Dendritic cell treated with granulocyte-macrophage colony-stimulating factor and Interleukin-4, amounts not matched to agents 40 ng/mL and 50 ng/mL, for 4 days (primary cell): ENCODE data around the gene ZMYND8.
A peak's percentile ranks its signal among the peaks of the same experiment; 100 is the strongest.
"Not testable (repeated sequence)": the region's sequence is repeated elsewhere in the genome, so short reads cannot be mapped to it uniquely, and the experiment has no call there.

Source experiments
- H3K27ac Mint-ChIP-seq: one replicate; pipeline ENCODE4 v1.8.0; 2022; ENCODE audit warnings: mild to moderate bottlenecking, mixed read lengths
- H3K27me3 Mint-ChIP-seq: one replicate; pipeline ENCODE4 v1.8.0; 2022; ENCODE audit warnings: mild to moderate bottlenecking, mixed read lengths
- H3K36me3 Mint-ChIP-seq: one replicate; pipeline ENCODE4 v1.8.0; 2022; ENCODE audit warnings: low read depth, mixed read lengths
- H3K4me1 Mint-ChIP-seq: one replicate; pipeline ENCODE4 v1.8.0; 2022; ENCODE audit warnings: low read depth, mixed read lengths
- H3K4me3 Mint-ChIP-seq: one replicate; pipeline ENCODE4 v1.8.0; 2022; ENCODE audit warnings: mild to moderate bottlenecking, moderate library complexity, mixed read lengths
- H3K9me3 Mint-ChIP-seq: one replicate; pipeline ENCODE4 v1.8.0; 2022; ENCODE audit warnings: mixed read lengths
- intact Hi-C: fragments of 100-400 bp; cut with micrococcal nuclease; formaldehyde crosslinking; loops from one replicate; pipeline ENCODE4 v1.15.0; 2022

Gene ZMYND8

DNA sequence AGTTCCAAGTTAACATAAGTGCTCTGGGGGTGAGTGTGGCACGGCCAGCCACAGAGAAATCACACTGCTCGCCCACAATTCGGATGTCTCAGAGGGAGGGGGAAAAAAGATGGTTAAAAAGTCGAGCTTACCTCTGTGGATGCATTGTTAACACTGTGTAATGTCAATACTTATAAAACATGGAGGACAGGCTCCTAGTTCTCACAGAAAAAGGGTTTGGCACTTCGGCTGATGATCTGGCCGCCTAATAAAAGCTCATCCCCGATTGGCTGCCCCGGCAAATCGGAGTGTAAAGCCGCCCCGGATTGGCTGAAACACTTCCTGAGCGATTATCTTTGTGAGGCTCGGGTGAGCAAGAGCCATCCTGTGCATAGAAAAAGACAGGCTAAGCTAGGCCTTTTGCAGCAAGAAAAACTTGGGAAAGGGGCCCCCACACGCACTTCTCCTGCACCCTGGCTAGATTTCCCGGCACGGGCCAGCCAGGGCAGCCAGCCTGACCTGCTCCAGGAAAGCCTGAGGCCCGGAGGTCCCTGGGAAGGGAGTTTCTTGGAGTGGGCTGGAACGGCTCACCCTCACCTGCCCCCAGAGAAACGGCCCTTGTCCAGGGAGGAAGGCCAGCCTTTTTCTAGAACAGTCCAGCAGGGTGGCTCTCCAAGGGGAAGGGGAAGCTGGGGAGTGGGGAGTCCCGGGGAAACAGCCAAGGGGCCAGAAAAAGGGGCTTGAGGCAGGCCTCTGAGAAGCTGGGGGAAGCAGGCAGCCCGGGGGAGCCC lies at the start of gene ZMYND8:
Gene ZMYND8 (minus strand): TSS at position 174 of the 770 bp plus-strand sequence. CDS start 29 bp downstream, at position 145.
- Mint-ChIP-seq H3K36me3 (peaks cover 24% of the 10 kb centered on the region), H3K27me3 (no peaks in the 10 kb centered on the region), H3K9me3 (no peaks in the 10 kb centered on the region), H3K27ac (no peak within 1 kb of the TSS), H3K4me3 (peak within 1 kb of the TSS; percentile 81), H3K4me1 (peaks cover 93% of the 10 kb centered on the region)
- intact Hi-C loops, result no loop called here

DNA sequence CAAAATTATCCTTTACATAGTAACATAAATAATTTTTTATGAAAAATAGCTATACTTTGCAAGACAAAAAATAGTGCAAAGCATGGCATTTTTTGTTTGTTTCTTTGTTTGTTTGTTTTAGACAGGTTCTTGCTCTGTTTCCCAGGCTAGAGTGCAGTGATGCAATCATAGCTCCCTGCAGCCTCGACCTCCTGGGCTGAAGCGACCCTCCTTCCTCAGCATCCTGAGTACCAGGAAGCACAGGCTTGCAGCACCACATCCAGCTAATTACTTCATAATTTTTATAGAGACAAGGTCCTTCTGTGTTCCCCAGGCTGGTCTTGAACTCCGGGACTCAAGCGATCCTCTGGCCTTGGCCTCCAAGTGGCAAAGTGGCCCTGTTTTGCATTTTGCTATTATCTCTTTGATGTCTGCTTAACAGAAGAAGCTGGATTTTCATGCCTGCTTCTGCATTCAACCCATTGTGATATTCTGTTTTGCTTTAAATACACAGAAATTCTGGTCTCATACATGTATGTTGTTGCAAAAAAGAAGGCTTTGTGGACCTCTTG lies 49.4 kb upstream of the ZMYND8 start:
- Mint-ChIP-seq H3K36me3 (no peaks in the 10 kb centered on the region), H3K4me1 (peaks cover 7% of the 10 kb centered on the region), H3K4me3 (no peak overlapping the region), H3K27ac (no peak overlapping the region), H3K9me3 (no peaks in the 10 kb centered on the region), H3K27me3 (no peaks in the 10 kb centered on the region)
- intact Hi-C loops, result no loop called here

DNA sequence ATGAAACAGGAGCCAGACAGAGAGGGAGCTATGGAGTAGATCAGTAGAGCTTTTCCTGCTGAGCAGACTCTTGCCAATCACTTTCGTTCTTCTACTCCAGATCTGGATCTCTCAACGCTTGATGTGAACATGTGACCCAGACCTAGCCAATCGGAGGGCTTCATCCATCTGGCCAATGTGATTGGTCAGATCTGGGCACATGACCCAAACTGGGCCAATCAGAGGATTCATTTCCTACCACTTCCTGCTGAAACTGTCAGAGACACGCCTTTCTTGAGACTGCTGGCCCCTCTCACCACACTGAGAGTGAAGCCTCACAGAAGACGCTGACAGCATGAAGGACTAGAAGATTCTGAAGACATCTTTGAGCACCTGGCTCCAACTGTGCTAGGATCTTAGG lies 44.2 kb upstream of the ZMYND8 start:
- Mint-ChIP-seq H3K9me3 (no peaks in the 10 kb centered on the region), H3K4me1 (peaks cover 6% of the 10 kb centered on the region), H3K27me3 (no peaks in the 10 kb centered on the region), H3K27ac (no peak overlapping the region), H3K36me3 (no peaks in the 10 kb centered on the region), H3K4me3 (no peak overlapping the region)
- intact Hi-C loops, result no loop called here

GRCh38 chr20:47397652-47398301 lies 41.3 kb upstream of the ZMYND8 start:
- Mint-ChIP-seq H3K4me1 (peaks cover 9% of the 10 kb centered on the region), H3K36me3 (no peaks in the 10 kb centered on the region), H3K4me3 (no peak overlapping the region), H3K9me3 (no peaks in the 10 kb centered on the region), H3K27ac (no peak overlapping the region), H3K27me3 (no peaks in the 10 kb centered on the region)
- intact Hi-C loops, result no loop called here

- H3K27ac Mint-ChIP-seq, result no peak overlapping the region
- peaks cover 17% of the 10 kb centered on the region for H3K4me1 Mint-ChIP-seq
Observed at GRCh38 chr20:47396762-47397476, 40.4 kb upstream of the ZMYND8 start.

DNA sequence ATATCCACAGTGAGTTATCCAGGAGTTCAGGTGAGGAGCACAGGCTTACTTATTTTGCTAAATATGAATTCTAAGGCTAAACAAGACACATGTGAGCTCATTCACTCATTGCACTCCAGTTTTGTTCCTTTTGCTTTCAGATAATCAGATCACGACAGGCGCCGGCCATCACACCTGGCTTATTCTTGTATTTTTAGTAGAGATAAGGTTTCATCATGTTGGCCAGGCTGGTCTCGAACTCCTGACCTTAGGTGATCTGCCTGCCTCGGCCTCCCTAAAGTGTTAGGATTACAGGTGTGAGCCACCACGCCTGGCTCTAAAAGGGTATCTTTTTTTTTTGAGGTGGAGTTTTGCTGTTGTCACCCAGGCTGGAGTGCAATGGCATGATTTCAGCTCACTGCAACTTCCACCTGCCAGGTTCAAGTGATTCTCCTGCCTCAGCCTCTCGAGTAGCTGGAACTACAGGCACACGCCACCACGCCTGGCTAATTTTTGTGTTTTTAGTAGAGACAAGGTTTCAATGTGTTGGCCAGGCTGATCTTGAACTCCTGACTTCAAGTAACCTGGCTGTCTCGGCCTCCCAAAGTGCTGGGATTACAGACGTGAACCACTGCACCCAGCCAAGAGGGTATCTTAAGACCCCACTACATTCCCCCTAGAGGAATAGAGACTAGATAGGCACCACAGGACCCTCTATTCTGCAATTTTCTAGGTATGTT lies 37.5 kb upstream of the ZMYND8 start:
- peaks cover 31% of the 10 kb centered on the region for H3K4me1 Mint-ChIP-seq
- H3K4me3 Mint-ChIP-seq, H3K36me3 Mint-ChIP-seq, intact Hi-C loops, H3K27me3 Mint-ChIP-seq, H3K27ac Mint-ChIP-seq: not testable (repeated sequence)
- peaks cover 18% of the 10 kb centered on the region for H3K9me3 Mint-ChIP-seq

More at GRCh38 chr20:47396762-47397476, 40.4 kb upstream of the ZMYND8 start:
- H3K36me3 Mint-ChIP-seq, result no peaks in the 10 kb centered on the region
- H3K4me3 Mint-ChIP-seq, result no peak overlapping the region
- no peaks in the 10 kb centered on the region for H3K27me3 Mint-ChIP-seq
- intact Hi-C loops, result no loop called here
- peaks cover 6% of the 10 kb centered on the region for H3K9me3 Mint-ChIP-seq

- no peak overlapping the region for H3K4me3 Mint-ChIP-seq
- intact Hi-C loops, result no loop called here
- H3K27ac Mint-ChIP-seq, result peak overlapping the region; percentile 80
- peaks cover 18% of the 10 kb centered on the region for H3K9me3 Mint-ChIP-seq
- peaks cover 25% of the 10 kb centered on the region for H3K4me1 Mint-ChIP-seq
- H3K27me3 Mint-ChIP-seq, result no peaks in the 10 kb centered on the region
- H3K36me3 Mint-ChIP-seq, result no peaks in the 10 kb centered on the region
Observed at GRCh38 chr20:47392721-47393073, 36.2 kb upstream of the ZMYND8 start.

GRCh38 chr20:47392015-47392720 lies 35.7 kb upstream of the ZMYND8 start:
- Mint-ChIP-seq H3K27ac (peak overlapping the region; percentile 80), H3K27me3 (no peaks in the 10 kb centered on the region), H3K36me3 (no peaks in the 10 kb centered on the region), H3K4me1 (peaks cover 25% of the 10 kb centered on the region), H3K4me3 (no peak overlapping the region), H3K9me3 (peaks cover 18% of the 10 kb centered on the region)
- intact Hi-C loops, result no loop called here

DNA sequence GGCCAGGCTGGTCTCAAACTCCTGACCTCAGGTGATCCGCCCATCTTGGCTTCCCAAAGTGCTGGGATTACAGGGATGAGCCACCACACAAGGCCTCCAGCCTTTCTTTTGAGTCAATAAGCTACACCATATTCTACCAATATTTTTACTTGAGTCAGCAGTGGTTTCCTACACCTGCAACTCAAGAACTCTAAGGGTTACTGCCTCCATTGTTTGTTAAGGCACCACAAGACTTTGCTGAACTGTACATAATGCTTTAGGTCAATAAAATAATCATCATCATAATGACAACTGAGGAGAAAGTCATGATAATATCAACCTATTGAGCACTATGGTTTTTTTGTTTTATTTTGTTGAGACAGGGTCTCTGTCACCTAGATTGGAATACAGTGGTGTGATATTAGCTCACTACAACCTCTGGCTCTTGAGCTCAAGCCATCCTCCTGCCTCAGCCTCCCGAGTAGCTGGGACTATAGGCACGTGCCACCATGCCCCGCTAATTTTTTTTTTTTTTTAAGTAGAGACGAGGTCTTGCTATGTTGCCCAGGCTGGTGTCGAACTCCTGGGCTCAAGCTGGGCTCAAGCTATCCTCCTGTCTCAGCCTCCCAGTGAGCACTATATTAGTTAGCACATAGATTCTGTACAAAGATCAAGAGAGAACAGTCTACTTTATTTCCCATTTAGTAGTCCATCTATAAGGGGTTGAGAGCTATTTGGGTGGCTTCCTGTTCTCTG lies 34.9 kb upstream of the ZMYND8 start:
- Mint-ChIP-seq H3K27me3 (no peaks in the 10 kb centered on the region), H3K9me3 (peaks cover 18% of the 10 kb centered on the region), H3K4me3 (no peak overlapping the region), H3K27ac (peak overlapping the region; percentile 80), H3K4me1 (peaks cover 25% of the 10 kb centered on the region), H3K36me3 (no peaks in the 10 kb centered on the region)
- intact Hi-C loops, result no loop called here

DNA sequence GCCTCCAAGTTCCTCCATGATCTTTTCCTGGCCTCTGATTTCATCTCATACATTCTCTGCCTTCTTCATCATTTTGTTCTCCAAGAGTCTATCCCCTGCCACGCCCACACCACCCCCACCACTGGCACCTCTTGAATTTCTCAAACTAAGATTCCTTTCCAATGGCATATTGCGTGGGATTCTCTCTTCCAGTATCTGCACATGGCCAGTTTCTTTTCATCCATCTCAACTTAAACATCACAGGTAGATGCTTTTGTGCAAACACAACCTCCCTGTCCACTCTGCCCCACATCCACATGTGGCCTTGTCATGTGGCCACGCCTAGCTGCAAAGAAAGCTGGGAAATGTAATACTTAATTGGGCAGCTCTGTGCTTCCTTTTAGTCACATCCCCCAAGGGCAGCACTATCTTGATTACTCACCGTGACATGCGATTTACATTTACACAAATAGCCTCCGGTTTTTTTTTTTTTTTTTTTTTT lies 33.4 kb upstream of the ZMYND8 start:
- peaks cover 25% of the 10 kb centered on the region for H3K4me1 Mint-ChIP-seq
- peaks cover 18% of the 10 kb centered on the region for H3K9me3 Mint-ChIP-seq
- no peak overlapping the region for H3K27ac Mint-ChIP-seq
- no peak overlapping the region for H3K4me3 Mint-ChIP-seq
- H3K36me3 Mint-ChIP-seq, result no peaks in the 10 kb centered on the region
- intact Hi-C loops, result loop anchor here (10.0 kb wide), 1 partner anchor 235 kb away; no protein-coding TSS in a partner anchor
- H3K27me3 Mint-ChIP-seq, result no peaks in the 10 kb centered on the region

DNA sequence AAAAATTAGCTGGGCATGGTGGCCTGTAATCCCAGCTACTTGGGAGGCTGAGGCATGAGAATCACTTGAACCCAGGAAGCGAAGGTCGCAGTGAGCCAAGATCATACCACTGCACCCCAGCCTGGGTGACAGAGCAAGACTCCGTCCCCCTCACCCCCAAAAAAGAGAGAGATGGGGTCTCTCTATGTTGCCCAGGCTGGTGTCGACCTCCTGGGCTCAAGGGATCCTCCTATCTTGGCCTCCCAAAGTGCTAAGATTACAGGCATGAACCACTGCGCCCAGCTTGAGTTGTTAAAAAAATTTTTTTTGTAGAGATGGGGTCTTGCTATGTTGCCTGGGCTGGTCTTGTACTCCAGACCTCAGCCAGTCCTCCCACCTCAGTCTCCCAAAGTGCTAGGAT lies 29.5 kb upstream of the ZMYND8 start:
- peaks cover 19% of the 10 kb centered on the region for H3K4me1 Mint-ChIP-seq
- not testable (repeated sequence) for H3K27ac Mint-ChIP-seq, H3K4me3 Mint-ChIP-seq, H3K36me3 Mint-ChIP-seq, H3K27me3 Mint-ChIP-seq, H3K9me3 Mint-ChIP-seq
- intact Hi-C loops, result loop anchor here (10.0 kb wide), 1 partner anchor 239 kb away; no protein-coding TSS in a partner anchor

DNA sequence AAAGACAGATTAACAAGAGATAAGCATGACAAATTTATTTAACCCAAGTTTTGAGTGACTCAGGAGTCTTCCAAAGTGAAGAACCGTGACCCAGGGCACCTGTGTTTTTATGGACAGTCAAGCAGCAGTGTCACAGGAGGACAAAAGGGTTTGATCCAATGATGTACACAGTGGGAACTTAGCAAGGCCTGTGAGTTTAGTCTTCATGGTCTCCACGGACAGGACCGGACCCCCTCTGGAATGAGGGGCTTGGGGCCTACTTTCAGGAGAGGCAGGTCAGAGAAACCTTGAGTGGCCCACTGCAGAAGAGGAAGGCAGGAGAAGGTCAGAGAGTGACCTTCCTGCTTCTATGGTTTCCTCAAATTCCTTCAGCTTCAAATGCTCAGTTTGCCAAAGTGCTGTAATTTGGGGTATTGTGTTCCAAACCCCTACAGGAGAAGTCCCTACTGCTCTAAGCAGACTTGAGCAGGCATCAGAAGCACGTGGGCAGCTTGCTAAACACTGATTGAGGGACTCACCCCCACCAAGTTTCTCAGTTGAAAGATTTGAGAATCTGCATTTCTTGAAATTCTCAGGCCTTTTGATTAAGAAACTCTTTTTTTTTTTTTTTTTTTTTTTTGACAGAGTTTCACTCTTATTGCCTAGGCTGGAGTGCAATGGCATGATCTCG lies 26.4 kb upstream of the ZMYND8 start:
- Mint-ChIP-seq H3K27me3 (no peaks in the 10 kb centered on the region), H3K27ac (peak overlapping the region; percentile 56), H3K4me1 (peaks cover 18% of the 10 kb centered on the region), H3K4me3 (no peak overlapping the region), H3K36me3 (no peaks in the 10 kb centered on the region), H3K9me3 (no peaks in the 10 kb centered on the region)
- intact Hi-C loops, result loop anchor here (5.0 to 10.0 kb wide), 3 partner anchors 86 to 242 kb away; no protein-coding TSS in a partner anchor
